ENCODE results near the gene MCF2.

DNA sequence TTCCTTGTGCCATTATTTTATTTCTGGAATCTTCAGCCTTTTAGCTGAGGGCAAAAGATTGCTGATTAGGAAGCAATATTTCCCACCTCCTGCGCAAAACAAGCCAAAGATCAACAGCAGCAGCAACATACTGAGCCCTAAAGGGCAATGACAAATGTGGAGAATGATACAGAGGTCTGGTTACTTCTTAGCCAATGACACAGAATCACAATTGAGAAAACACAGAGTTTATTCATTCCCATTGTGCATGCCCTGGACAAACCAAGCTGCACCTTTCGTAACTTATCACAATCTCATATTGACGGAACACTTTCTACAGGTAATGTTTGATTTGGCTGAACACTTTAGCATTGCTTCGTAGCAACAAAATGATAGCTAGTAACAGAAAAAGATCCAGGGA lies 164.0 kb downstream of the MCF2 start:
- no peak for TF ChIP-seq POLR2A (IDR thresholded peaks at IDR 0.05)
- TF ChIP-seq, protein P1, sequence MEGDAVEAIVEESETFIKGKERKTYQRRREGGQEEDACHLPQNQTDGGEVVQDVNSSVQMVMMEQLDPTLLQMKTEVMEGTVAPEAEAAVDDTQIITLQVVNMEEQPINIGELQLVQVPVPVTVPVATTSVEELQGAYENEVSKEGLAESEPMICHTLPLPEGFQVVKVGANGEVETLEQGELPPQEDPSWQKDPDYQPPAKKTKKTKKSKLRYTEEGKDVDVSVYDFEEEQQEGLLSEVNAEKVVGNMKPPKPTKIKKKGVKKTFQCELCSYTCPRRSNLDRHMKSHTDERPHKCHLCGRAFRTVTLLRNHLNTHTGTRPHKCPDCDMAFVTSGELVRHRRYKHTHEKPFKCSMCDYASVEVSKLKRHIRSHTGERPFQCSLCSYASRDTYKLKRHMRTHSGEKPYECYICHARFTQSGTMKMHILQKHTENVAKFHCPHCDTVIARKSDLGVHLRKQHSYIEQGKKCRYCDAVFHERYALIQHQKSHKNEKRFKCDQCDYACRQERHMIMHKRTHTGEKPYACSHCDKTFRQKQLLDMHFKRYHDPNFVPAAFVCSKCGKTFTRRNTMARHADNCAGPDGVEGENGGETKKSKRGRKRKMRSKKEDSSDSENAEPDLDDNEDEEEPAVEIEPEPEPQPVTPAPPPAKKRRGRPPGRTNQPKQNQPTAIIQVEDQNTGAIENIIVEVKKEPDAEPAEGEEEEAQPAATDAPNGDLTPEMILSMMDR (IDR thresholded peaks at IDR 0.05): no peak

All from uterus (tissue), 2 donors.